ENCODE measurements around the gene RHEBL1. TPM values are rescaled to one million over a fixed set of nuclear protein-coding genes. Genes with fewer than 3 reads are reported as not detected.

The RHEBL1 gene
- total RNA-seq, 6 donors from 2014 or later = 0.97 to 1.4 (median 1.2) TPM; not detected in 2

GRCh38 chr12:49098035-49098451, 28.3 kb upstream of the RHEBL1 start:
- TF ChIP-seq CTCF (IDR thresholded peaks at IDR 0.05) (peak; percentile 69 to 79 (median 75)), EP300 (IDR thresholded peaks at IDR 0.05) (no peak)
- peak; percentile 46 to 59 for ATAC-seq (ENCODE audit: low FRiP score in 2 of 2)
- H3K4me1 ChIP-seq = peaks cover 17 to 21% (median 20%) of the 10 kb centered on the region in 4 donors
- H3K27ac ChIP-seq = no peak overlapping the region
- 53 to 65% methylated on average over 3 to 4 of the region's 4 CpGs for WGBS, 2 donors
- H3K36me3 ChIP-seq = peaks cover 12 to 65% (median 53%) of the 10 kb centered on the region in 4 donors
- no peak overlapping the region for H3K4me3 ChIP-seq
- peak in 1 of 2 donors; percentile 42 for DNase-seq
- H3K9me3 ChIP-seq = no peaks in the 10 kb centered on the region
- peaks cover 0 to 17% (median 8%) of the 10 kb centered on the region in 4 donors for H3K27me3 ChIP-seq

- Histone ChIP-seq H3K36me3 (peaks cover 11 to 58% (median 47%) of the 10 kb centered on the region in 4 donors), H3K9me3 (no peaks in the 10 kb centered on the region), H3K4me3 (no peak overlapping the region), H3K4me1 (peaks cover 23 to 27% (median 25%) of the 10 kb centered on the region in 4 donors), H3K27ac (no peak overlapping the region), H3K27me3 (peaks cover 0 to 22% (median 10%) of the 10 kb centered on the region in 4 donors)
- ATAC-seq (ENCODE audit: low FRiP score in 2 of 2) (no peak), DNase-seq (no peak)
- 80 to 89% methylated on average over 3 of the region's 3 CpGs for WGBS, 2 donors
- TF ChIP-seq POLR2AphosphoS5 (IDR thresholded peaks at IDR 0.05) (no peak), CTCF (IDR thresholded peaks at IDR 0.05) (no peak), EP300 (IDR thresholded peaks at IDR 0.05) (no peak), POLR2A (IDR thresholded peaks at IDR 0.05) (no peak)
These were observed 27.6 kb upstream of the RHEBL1 start for GRCh38 chr12:49097381-49097780.

- no peaks in the 10 kb centered on the region for H3K9me3 ChIP-seq
- peaks cover 0 to 42% (median 23%) of the 10 kb centered on the region in 4 donors for H3K27me3 ChIP-seq
These were observed 25.2 kb upstream of the RHEBL1 start for GRCh38 chr12:49094975-49095365.

GRCh38 chr12:49094160-49094974, 24.6 kb upstream of the RHEBL1 start, which contains the start of gene DHH:
Gene DHH, minus strand, starts transcription at chr12:49094801. Its CDS starts 289 bp downstream, at chr12:49094512.
- ATAC-seq (ENCODE audit: low FRiP score in 2 of 2) = peak in 1 of 2 donors; percentile 47
- DNase-seq = peak; percentile 54 to 85
- Histone ChIP-seq H3K27me3 (peaks cover 0 to 48% (median 26%) of the 10 kb centered on the region in 4 donors), H3K27ac (peak within 1 kb of the TSS in 1 of 4 donors; percentile 1), H3K36me3 (peaks cover 0 to 28% (median 18%) of the 10 kb centered on the region in 4 donors), H3K4me1 (peaks cover 53 to 57% (median 55%) of the 10 kb centered on the region in 4 donors), H3K9me3 (no peaks in the 10 kb centered on the region), H3K4me3 (peak within 1 kb of the TSS in 3 of 4 donors; percentile 31 to 46 (median 36))
- 4% methylated on average over 3 to 29 of the region's 49 CpGs for WGBS, 2 donors
- TF ChIP-seq POLR2AphosphoS5 (IDR thresholded peaks at IDR 0.05) = no peak
- no peak for TF ChIP-seq CTCF (IDR thresholded peaks at IDR 0.05)
- no peak for TF ChIP-seq POLR2A (IDR thresholded peaks at IDR 0.05)
- TF ChIP-seq EP300 (IDR thresholded peaks at IDR 0.05) = no peak

More at GRCh38 chr12:49094975-49095365, 25.2 kb upstream of the RHEBL1 start:
- Histone ChIP-seq H3K36me3 (peaks cover 0 to 34% (median 23%) of the 10 kb centered on the region in 4 donors), H3K4me3 (peak overlapping the region in 2 of 4 donors; percentile 36 to 46), H3K4me1 (peaks cover 47 to 51% (median 50%) of the 10 kb centered on the region in 4 donors), H3K27ac (no peak overlapping the region)
- TF ChIP-seq EP300 (IDR thresholded peaks at IDR 0.05) (no peak), POLR2A (IDR thresholded peaks at IDR 0.05) (no peak), CTCF (IDR thresholded peaks at IDR 0.05) (no peak), POLR2AphosphoS5 (IDR thresholded peaks at IDR 0.05) (no peak)
- WGBS, 2 donors = 51 to 65% methylated on average over 2 of the region's 2 CpGs
- no peak for DNase-seq
- no peak for ATAC-seq (ENCODE audit: low FRiP score in 2 of 2)

All from upper lobe of left lung (tissue), 6 donors.